ENCODE data around the gene CCDC116.

Gene CCDC116

GRCh38 chr22:21626073-21626734 is 6.4 kb upstream of the CCDC116 start:
- H4K20me1 ChIP-seq (ENCODE audit: insufficient read depth, low read length): no peaks in the 10 kb centered on the region
- H3K9me2 ChIP-seq (replicated peaks; ENCODE audit: insufficient read depth, low read length): no peaks in the 10 kb centered on the region
- no peak overlapping the region for H3K9ac ChIP-seq (ENCODE audit: low read length)
- peaks cover 32% of the 10 kb centered on the region for H3F3A ChIP-seq (ENCODE audit: insufficient read depth, low read length)
- DNase-seq: no peak
- no peak overlapping the region for H2AFZ ChIP-seq (ENCODE audit: low read length)
- H3K79me2 ChIP-seq (ENCODE audit: low read length): peaks cover 77% of the 10 kb centered on the region
- TF ChIP-seq EZH2 (optimal IDR thresholded peaks at IDR 0.05; ENCODE audit: low read depth, low read length): no peak
- TF ChIP-seq, protein P1, sequence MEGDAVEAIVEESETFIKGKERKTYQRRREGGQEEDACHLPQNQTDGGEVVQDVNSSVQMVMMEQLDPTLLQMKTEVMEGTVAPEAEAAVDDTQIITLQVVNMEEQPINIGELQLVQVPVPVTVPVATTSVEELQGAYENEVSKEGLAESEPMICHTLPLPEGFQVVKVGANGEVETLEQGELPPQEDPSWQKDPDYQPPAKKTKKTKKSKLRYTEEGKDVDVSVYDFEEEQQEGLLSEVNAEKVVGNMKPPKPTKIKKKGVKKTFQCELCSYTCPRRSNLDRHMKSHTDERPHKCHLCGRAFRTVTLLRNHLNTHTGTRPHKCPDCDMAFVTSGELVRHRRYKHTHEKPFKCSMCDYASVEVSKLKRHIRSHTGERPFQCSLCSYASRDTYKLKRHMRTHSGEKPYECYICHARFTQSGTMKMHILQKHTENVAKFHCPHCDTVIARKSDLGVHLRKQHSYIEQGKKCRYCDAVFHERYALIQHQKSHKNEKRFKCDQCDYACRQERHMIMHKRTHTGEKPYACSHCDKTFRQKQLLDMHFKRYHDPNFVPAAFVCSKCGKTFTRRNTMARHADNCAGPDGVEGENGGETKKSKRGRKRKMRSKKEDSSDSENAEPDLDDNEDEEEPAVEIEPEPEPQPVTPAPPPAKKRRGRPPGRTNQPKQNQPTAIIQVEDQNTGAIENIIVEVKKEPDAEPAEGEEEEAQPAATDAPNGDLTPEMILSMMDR (IDR thresholded peaks at IDR 0.05; ENCODE audit: low read length): no peak
- no peak for TF ChIP-seq EZH2phosphoT487 (IDR thresholded peaks at IDR 0.05; ENCODE audit: low read length)
- H3K4me2 ChIP-seq (ENCODE audit: low read depth, low read length): no peak overlapping the region
- H3K27ac ChIP-seq (ENCODE audit: low read length): no peak overlapping the region
- H3K9me3 ChIP-seq (replicated peaks; ENCODE audit: insufficient read depth, low read length): no peaks in the 10 kb centered on the region
- H3K36me3 ChIP-seq (replicated peaks; ENCODE audit: insufficient read depth, low read length): peaks cover 7% of the 10 kb centered on the region
- no peaks in the 10 kb centered on the region for H3K4me1 ChIP-seq (ENCODE audit: low read length)
- no peaks in the 10 kb centered on the region for H3K27me3 ChIP-seq (replicated peaks; ENCODE audit: insufficient read depth, low read length)
- no peak overlapping the region for H3K4me3 ChIP-seq (ENCODE audit: low read length)

DNA sequence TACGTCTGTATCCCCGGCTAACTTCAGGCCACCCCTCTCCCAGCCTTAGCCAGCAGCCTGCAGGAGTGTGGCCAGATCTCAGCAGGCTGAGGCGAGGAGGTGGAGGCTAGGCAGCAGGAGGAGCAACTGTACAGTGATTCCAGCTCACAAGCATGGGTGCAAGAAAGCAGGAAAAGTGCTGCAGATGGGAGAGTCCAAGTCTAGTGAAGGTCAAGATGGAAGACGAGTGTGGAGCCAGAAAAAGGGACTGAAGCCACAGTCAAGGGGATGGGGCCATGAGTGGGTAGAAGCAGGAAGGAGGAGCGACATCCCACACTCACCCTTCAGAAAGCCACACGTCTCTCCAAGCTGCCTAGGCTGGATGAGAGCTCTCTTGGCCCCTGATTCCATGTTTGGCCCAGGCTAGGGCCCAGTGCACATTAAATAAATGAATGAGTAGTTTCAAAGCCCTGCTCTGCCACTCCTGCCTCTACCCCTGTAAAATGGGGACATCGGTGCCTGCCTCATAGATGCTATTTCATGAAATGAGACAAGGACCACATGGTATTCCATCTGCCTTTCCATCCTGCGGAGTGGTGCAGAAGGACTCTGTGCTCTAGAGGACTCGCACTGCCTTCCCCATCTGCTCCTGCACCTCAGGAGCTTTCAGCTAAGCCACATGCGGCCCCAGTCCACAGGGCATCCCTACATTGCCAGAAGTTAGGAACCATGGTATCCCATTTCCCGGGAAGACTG is 5.7 kb upstream of the CCDC116 start:
- no peak overlapping the region for H3K4me2 ChIP-seq (ENCODE audit: low read depth, low read length)

GRCh38 chr22:21628386-21629254 is 3.9 kb upstream of the CCDC116 start:
- Histone ChIP-seq H3K4me1 (ENCODE audit: low read length) (no peaks in the 10 kb centered on the region), H3F3A (ENCODE audit: insufficient read depth, low read length) (peaks cover 23% of the 10 kb centered on the region), H3K9me3 (replicated peaks; ENCODE audit: insufficient read depth, low read length) (no peaks in the 10 kb centered on the region), H3K36me3 (replicated peaks; ENCODE audit: insufficient read depth, low read length) (peaks cover 7% of the 10 kb centered on the region), H3K4me3 (ENCODE audit: low read length) (peak overlapping the region; percentile 100), H3K9ac (ENCODE audit: low read length) (peak overlapping the region; percentile 99; the same call in 1 of the 2 replicates), H3K79me2 (ENCODE audit: low read length) (peaks cover 57% of the 10 kb centered on the region), H3K27ac (ENCODE audit: low read length) (no peak overlapping the region; the same call in 1 of the 2 replicates), H3K4me2 (ENCODE audit: low read depth, low read length) (peak overlapping the region; percentile 76), H3K27me3 (replicated peaks; ENCODE audit: insufficient read depth, low read length) (no peaks in the 10 kb centered on the region), H4K20me1 (ENCODE audit: insufficient read depth, low read length) (no peaks in the 10 kb centered on the region), H3K9me2 (replicated peaks; ENCODE audit: insufficient read depth, low read length) (no peaks in the 10 kb centered on the region), H2AFZ (ENCODE audit: low read length) (no peak overlapping the region)
- no peak for DNase-seq
- TF ChIP-seq, protein P1 (IDR thresholded peaks at IDR 0.05; ENCODE audit: low read length): no peak
- TF ChIP-seq EZH2phosphoT487 (IDR thresholded peaks at IDR 0.05; ENCODE audit: low read length) (no peak), EZH2 (optimal IDR thresholded peaks at IDR 0.05; ENCODE audit: low read depth, low read length) (no peak)

More for the DNA sequence above, 5.7 kb upstream of the CCDC116 start:
- Histone ChIP-seq H3K9me2 (replicated peaks; ENCODE audit: insufficient read depth, low read length) (no peaks in the 10 kb centered on the region), H3K27me3 (replicated peaks; ENCODE audit: insufficient read depth, low read length) (no peaks in the 10 kb centered on the region), H3F3A (ENCODE audit: insufficient read depth, low read length) (peaks cover 32% of the 10 kb centered on the region), H3K36me3 (replicated peaks; ENCODE audit: insufficient read depth, low read length) (peaks cover 7% of the 10 kb centered on the region), H3K4me3 (ENCODE audit: low read length) (no peak overlapping the region), H3K79me2 (ENCODE audit: low read length) (peaks cover 74% of the 10 kb centered on the region), H3K9me3 (replicated peaks; ENCODE audit: insufficient read depth, low read length) (no peaks in the 10 kb centered on the region), H2AFZ (ENCODE audit: low read length) (no peak overlapping the region), H3K4me1 (ENCODE audit: low read length) (no peaks in the 10 kb centered on the region), H4K20me1 (ENCODE audit: insufficient read depth, low read length) (no peaks in the 10 kb centered on the region), H3K27ac (ENCODE audit: low read length) (no peak overlapping the region), H3K9ac (ENCODE audit: low read length) (no peak overlapping the region)
- no peak for TF ChIP-seq EZH2 (optimal IDR thresholded peaks at IDR 0.05; ENCODE audit: low read depth, low read length)
- TF ChIP-seq, protein P1 (IDR thresholded peaks at IDR 0.05; ENCODE audit: low read length): no peak
- TF ChIP-seq EZH2phosphoT487 (IDR thresholded peaks at IDR 0.05; ENCODE audit: low read length): no peak
- no peak for DNase-seq

Data from MM.1S (cell line).